GM21717 (cell line): ENCODE data around the gene FNDC10.

Experiments
- ATAC-seq: cut with Tn5 transposase; IDR thresholded peaks from one replicate; pipeline ENCODE4 v1.9.1; 2021; ENCODE audit warnings: mild to moderate bottlenecking, moderate library complexity; ENCODE audit not compliant: unreplicated experiment

FNDC10 gene

GRCh38 chr1:1550087-1550486, 49.8 kb downstream of the FNDC10 start:
- no peak for ATAC-seq

DNA sequence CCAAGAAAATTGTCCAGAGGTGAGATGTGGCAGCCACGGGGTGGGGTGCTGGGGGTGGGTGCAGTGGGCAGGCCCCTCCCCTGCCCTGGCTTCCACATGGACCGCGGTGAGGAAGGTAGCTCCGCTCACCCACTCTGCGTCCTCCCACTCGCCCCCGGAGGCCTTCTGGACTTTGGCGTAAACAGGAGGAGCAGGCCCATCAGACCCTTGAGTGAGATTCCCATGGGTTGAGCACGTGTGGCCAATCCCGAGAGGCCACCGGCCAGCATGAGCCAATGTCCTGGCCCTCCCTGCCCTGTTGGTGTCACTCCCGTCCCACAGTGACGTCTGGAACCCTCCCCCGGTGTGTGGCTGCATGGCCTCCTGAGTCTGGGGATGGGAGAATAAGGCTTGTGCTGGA, 51.3 kb downstream of the FNDC10 start:
- no peak for ATAC-seq
